Stomach (tissue), 4 donors: Measurements from ENCODE around the gene IGDCC3.

Experiments used
- POLR2A ChIP-seq, 4 donors: fragments of 450-650 bp; IDR thresholded peaks; one replicate each; pipeline ENCODE4 v1.6.1; 2016; ENCODE audit warnings: antibody characterized with exemption in 4 of 4, control low read depth in 2 of 4, mild to moderate bottlenecking in 1 of 4, moderate library complexity in 1 of 4
- POLR2AphosphoS5 ChIP-seq, 3 donors: sonication (generic); formaldehyde crosslinking; IDR thresholded peaks; one replicate each; pipeline ENCODE4 v1.6.1; 2016; ENCODE audit warnings: antibody characterized with exemption in 3 of 3
- TF ChIP-seq, protein P1 (sequence below), 7 experiments: fragments of 450-650 bp in 4 of 7; fragments of 200-600 bp in 3 of 7; sonication (generic) in 3 of 7; IDR thresholded peaks; one replicate each; pipeline ENCODE4 v1.5.1; 2016 to 2019; ENCODE audit warnings: antibody characterized with exemption in 7 of 7, control low read depth in 2 of 7, mild to moderate bottlenecking in 1 of 7

DNA sequence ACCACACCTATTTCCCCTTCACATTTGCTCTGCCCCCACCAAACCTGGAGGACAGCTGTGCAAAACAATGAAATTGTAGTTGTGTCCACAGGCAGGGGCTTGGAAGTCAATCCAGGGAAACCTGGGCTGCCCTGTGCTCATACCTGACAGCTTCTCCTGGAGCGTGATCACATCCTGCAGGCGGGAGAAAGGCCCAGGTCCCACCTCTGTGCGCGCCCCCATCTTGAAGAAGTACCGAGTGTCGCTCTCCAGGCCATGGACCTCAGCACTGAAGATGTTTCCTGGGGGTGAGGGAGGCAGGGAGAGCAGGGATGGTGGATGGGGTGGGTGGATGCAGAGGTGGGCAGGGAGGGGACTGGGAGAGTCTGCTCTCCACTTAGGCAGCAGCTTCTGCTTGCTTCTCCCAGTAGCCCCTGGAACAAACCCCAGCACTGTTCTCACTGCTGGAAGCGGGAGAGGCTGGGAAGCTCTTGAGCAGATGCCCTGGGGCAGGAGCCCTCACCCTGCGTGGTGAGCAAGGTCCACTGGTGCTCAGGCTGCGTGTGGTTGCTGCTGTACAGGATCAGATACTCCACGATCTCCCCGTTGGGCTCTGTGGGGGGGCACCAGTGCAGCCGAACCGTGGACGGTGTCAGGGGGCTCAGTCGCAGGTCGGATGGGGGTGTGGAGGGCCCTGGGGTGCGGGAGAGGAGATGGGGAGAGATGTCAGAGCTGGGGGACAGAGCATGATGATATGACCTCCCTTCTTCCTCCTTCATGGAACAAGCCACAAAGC lies 10.7 kb upstream of the IGDCC3 start:
- TF ChIP-seq, protein P1, sequence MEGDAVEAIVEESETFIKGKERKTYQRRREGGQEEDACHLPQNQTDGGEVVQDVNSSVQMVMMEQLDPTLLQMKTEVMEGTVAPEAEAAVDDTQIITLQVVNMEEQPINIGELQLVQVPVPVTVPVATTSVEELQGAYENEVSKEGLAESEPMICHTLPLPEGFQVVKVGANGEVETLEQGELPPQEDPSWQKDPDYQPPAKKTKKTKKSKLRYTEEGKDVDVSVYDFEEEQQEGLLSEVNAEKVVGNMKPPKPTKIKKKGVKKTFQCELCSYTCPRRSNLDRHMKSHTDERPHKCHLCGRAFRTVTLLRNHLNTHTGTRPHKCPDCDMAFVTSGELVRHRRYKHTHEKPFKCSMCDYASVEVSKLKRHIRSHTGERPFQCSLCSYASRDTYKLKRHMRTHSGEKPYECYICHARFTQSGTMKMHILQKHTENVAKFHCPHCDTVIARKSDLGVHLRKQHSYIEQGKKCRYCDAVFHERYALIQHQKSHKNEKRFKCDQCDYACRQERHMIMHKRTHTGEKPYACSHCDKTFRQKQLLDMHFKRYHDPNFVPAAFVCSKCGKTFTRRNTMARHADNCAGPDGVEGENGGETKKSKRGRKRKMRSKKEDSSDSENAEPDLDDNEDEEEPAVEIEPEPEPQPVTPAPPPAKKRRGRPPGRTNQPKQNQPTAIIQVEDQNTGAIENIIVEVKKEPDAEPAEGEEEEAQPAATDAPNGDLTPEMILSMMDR (IDR thresholded peaks at IDR 0.05): no peak
- TF ChIP-seq POLR2AphosphoS5 (IDR thresholded peaks at IDR 0.05) (no peak), POLR2A (IDR thresholded peaks at IDR 0.05) (no peak)
